Retinal pigment epithelial cell (primary cell): ENCODE results near the gene CHID1.

Source experiments
- DNase-seq: peaks from one replicate; pipeline ENCODE4 v3.0.0-alpha.2; 2010; ENCODE audit warnings: low read depth
- H3K4me3 ChIP-seq: 2 replicates; pipeline ENCODE4 v1.5.1; 2011; ENCODE audit warnings: mild to moderate bottlenecking, low read length, control low read depth, moderate library complexity
- TF ChIP-seq, protein P1 (sequence below): conservative IDR thresholded peaks from 2 replicates; pipeline ENCODE4 v1.5.1; 2011; ENCODE audit warnings: low read depth, low read length, control low read depth, inconsistent platforms

The CHID1 gene

GRCh38 chr11:925496-926301 is 15.1 kb upstream of the CHID1 start, which contains the start of gene AP2A2:
Gene AP2A2 (plus strand): TSS chr11:925870. CDS start chr11:926022, 152 bp downstream.
- H3K4me3 ChIP-seq = peak within 1 kb of the TSS; percentile 81
- TF ChIP-seq, protein P1, sequence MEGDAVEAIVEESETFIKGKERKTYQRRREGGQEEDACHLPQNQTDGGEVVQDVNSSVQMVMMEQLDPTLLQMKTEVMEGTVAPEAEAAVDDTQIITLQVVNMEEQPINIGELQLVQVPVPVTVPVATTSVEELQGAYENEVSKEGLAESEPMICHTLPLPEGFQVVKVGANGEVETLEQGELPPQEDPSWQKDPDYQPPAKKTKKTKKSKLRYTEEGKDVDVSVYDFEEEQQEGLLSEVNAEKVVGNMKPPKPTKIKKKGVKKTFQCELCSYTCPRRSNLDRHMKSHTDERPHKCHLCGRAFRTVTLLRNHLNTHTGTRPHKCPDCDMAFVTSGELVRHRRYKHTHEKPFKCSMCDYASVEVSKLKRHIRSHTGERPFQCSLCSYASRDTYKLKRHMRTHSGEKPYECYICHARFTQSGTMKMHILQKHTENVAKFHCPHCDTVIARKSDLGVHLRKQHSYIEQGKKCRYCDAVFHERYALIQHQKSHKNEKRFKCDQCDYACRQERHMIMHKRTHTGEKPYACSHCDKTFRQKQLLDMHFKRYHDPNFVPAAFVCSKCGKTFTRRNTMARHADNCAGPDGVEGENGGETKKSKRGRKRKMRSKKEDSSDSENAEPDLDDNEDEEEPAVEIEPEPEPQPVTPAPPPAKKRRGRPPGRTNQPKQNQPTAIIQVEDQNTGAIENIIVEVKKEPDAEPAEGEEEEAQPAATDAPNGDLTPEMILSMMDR = peak; percentile 48
- DNase-seq = peak; percentile 52

DNA sequence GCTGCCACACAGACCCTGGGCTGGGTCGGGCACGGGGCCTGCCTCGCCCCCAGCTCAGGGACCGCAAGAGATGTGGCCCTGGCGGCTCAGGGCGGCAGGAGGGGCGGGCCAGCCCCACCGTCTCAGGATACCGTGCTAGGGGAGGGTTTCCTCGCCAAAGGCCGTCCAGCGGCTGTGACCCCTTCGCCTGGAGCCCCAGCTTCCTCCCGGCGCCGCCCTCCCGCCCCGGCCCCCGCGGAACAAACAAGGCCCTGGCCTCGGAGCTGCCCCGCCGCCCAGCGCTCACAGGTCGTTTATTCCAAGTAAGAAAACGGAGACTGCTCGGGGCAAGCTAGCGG is 14.5 kb upstream of the CHID1 start:
- TF ChIP-seq, protein P1 = no peak
- H3K4me3 ChIP-seq = no peak overlapping the region
- DNase-seq = no peak

GRCh38 chr11:924406-925157 is 14.0 kb upstream of the CHID1 start:
- DNase-seq = no peak
- TF ChIP-seq, protein P1 = no peak
- no peak overlapping the region for H3K4me3 ChIP-seq

GRCh38 chr11:923691-924405 is 13.2 kb upstream of the CHID1 start:
- TF ChIP-seq, protein P1 = no peak
- no peak for DNase-seq
- H3K4me3 ChIP-seq = no peak overlapping the region

GRCh38 chr11:921921-922678 is 11.5 kb upstream of the CHID1 start:
- no peak overlapping the region for H3K4me3 ChIP-seq
- TF ChIP-seq, protein P1 = no peak
- DNase-seq = no peak

GRCh38 chr11:917426-917825 is 6.8 kb upstream of the CHID1 start:
- no peak overlapping the region for H3K4me3 ChIP-seq
- DNase-seq = no peak
- TF ChIP-seq, protein P1 = no peak
